Ovary (tissue), 3 donors: ENCODE measurements around the gene FGF6.

Experiments
- CTCF ChIP-seq, 3 donors: fragments of 450-650 bp in 2 of 3; fragments of 200-600 bp in 1 of 3; IDR thresholded peaks; one replicate each; pipeline versions ENCODE4 v1.5.1 to v1.8.0; 2016 to 2022; ENCODE audit warnings: antibody characterized with exemption in 3 of 3, mild to moderate bottlenecking in 1 of 3
- EP300 ChIP-seq: sonication (generic); formaldehyde crosslinking; IDR thresholded peaks from one replicate; pipeline ENCODE4 v1.6.1; 2017; ENCODE audit warnings: antibody characterized with exemption
- donor health status: DM: no; HTN: no; CAD: no.

GRCh38 chr12:4460761-4461160 lies 15.1 kb upstream of the FGF6 start:
- TF ChIP-seq CTCF (IDR thresholded peaks at IDR 0.05) = no peak
- no peak for TF ChIP-seq EP300
